T-helper 2 cell treated with Interferon-gamma antibody and Interleukin-4, amounts not matched to agents 100 ng/mL and 5 ng/mL, for 36 hours (primary cell): ENCODE measurements around the gene GIMAP5. TPM values are rescaled to one million over a fixed set of nuclear protein-coding genes. Genes with fewer than 3 reads are reported as not detected.

Source experiments
- intact Hi-C: fragments of 100-400 bp; cut with micrococcal nuclease; formaldehyde crosslinking; loops from one replicate; pipeline ENCODE4 v1.15.1; 2023
- total RNA-seq: library from RNA; stranded (reverse); gene quantifications from 2 replicates; pipeline ENCODE4 v1.2.3, GENCODE V29; 2022

GIMAP5 gene
- total RNA-seq, 1 donor from 2014 or later, result 77.7 TPM

- intact Hi-C loops, result no loop called here
Measured at GRCh38 chr7:150734254-150734653, 3.0 kb upstream of the GIMAP5 start.

- intact Hi-C loops, result loop anchor here (2.0 to 5.0 kb wide), 4 partner anchors 19 to 288 kb away; partner anchors contain the start of genes GIMAP1, GIMAP2 and GIMAP4
Measured at GRCh38 chr7:150735596-150736358, 1.4 kb upstream of the GIMAP5 start.

- intact Hi-C loops, result loop anchor here (2.0 to 5.0 kb wide), 4 partner anchors 20 to 290 kb away; partner anchors contain the start of genes GIMAP1, GIMAP2 and GIMAP4
Measured at GRCh38 chr7:150736864-150737263, 354 bp upstream of the GIMAP5 start.

GRCh38 chr7:150738092-150738491, 874 bp downstream of the GIMAP5 start:
- intact Hi-C loops, result loop anchor here (1.0 to 5.0 kb wide), 5 partner anchors 51 to 291 kb away; partner anchors contain the start of genes GIMAP2 and GIMAP4

GRCh38 chr7:150738591-150739001, 1.4 kb downstream of the GIMAP5 start:
- intact Hi-C loops, result loop anchor here (1.0 to 5.0 kb wide), 7 partner anchors 17 to 291 kb away; partner anchors contain the start of genes GIMAP2 and GIMAP4

GRCh38 chr7:150739033-150739432, 1.8 kb downstream of the GIMAP5 start:
- intact Hi-C loops, result loop anchor here (1.0 to 5.0 kb wide), 6 partner anchors 16 to 292 kb away; partner anchors contain the start of genes GIMAP2 and GIMAP4

GRCh38 chr7:150740053-150740452, 2.8 kb downstream of the GIMAP5 start:
- intact Hi-C loops, result no loop called here

GRCh38 chr7:150742286-150742968, 5.2 kb downstream of the GIMAP5 start:
- intact Hi-C loops, result no loop called here

- intact Hi-C loops, result no loop called here
Measured at GRCh38 chr7:150744041-150744656, 6.9 kb downstream of the GIMAP5 start.

GRCh38 chr7:150745086-150745485, 7.9 kb downstream of the GIMAP5 start:
- intact Hi-C loops, result no loop called here

- intact Hi-C loops, result no loop called here
Measured at GRCh38 chr7:150745876-150746275, 8.7 kb downstream of the GIMAP5 start.

GRCh38 chr7:150746921-150747320, 9.7 kb downstream of the GIMAP5 start:
- intact Hi-C loops, result no loop called here

GRCh38 chr7:150748376-150748775, 11.2 kb downstream of the GIMAP5 start:
- intact Hi-C loops, result no loop called here

GRCh38 chr7:150751702-150752101, 14.5 kb downstream of the GIMAP5 start:
- intact Hi-C loops, result no loop called here

GRCh38 chr7:150753239-150753638, 16.0 kb downstream of the GIMAP5 start:
- intact Hi-C loops, result no loop called here

GRCh38 chr7:150753826-150754603, 16.8 kb downstream of the GIMAP5 start:
- intact Hi-C loops, result loop anchor here (2.0 kb wide), 2 partner anchors 67 to 85 kb away; no protein-coding TSS in a partner anchor

GRCh38 chr7:150754951-150755350, 17.7 kb downstream of the GIMAP5 start:
- intact Hi-C loops, result loop anchor here (1.0 to 5.0 kb wide), 7 partner anchors 16 to 307 kb away; partner anchors contain the start of gene GIMAP1

- intact Hi-C loops, result loop anchor here (1.0 to 5.0 kb wide), 9 partner anchors 16 to 399 kb away; partner anchors contain the start of genes GIMAP1 and GIMAP6
Measured at GRCh38 chr7:150755473-150756099, 18.4 kb downstream of the GIMAP5 start.

- intact Hi-C loops, result loop anchor here (1.0 to 5.0 kb wide), 3 partner anchors 39 to 399 kb away; partner anchors contain the start of genes GIMAP1 and GIMAP6
Measured at GRCh38 chr7:150756166-150756565, 18.9 kb downstream of the GIMAP5 start.

GRCh38 chr7:150756858-150757257, 19.6 kb downstream of the GIMAP5 start:
- intact Hi-C loops, result loop anchor here (1.0 to 5.0 kb wide), 3 partner anchors 40 to 400 kb away; partner anchors contain the start of genes GIMAP1 and GIMAP6
